Lung (tissue), 12 donors: ENCODE data around the gene ZNF436. TPM values are rescaled to one million over a fixed set of nuclear protein-coding genes. Genes with fewer than 3 reads are reported as not detected.
"Not testable (repeated sequence)": the region's sequence is repeated elsewhere in the genome, so short reads cannot be mapped to it uniquely, and the experiment has no call there.

Experiments
- ATAC-seq: fragments of 200-7000 bp; cut with Tn5 transposase; one replicate; pipeline ENCODE4 v1.9.1; 2020; ENCODE audit warnings: moderate number of reproducible peaks; ENCODE audit not compliant: insufficient read depth, low FRiP score
- DNase-seq, 3 donors: peaks; one replicate each; pipeline ENCODE4 v3.0.0-alpha.2; 2013 to 2017
- H3K27ac ChIP-seq, 2 donors: one replicate each; pipeline ENCODE4 v1.5.1; 2013; ENCODE audit warnings: mild to moderate bottlenecking in 2 of 2, moderate library complexity in 2 of 2, control low read depth in 1 of 2, inconsistent platforms in 1 of 2, low read depth in 1 of 2, low read length in 1 of 2
- H3K27me3 ChIP-seq, 3 donors: one replicate each; pipeline ENCODE4 v1.5.1; 2013; ENCODE audit warnings: low read length in 2 of 3; ENCODE audit not compliant: control insufficient read depth in 3 of 3, insufficient read depth in 3 of 3
- H3K36me3 ChIP-seq, 4 donors: one replicate each; pipeline ENCODE4 v1.5.1; 2013; ENCODE audit warnings: low read length in 4 of 4, mild to moderate bottlenecking in 1 of 4, moderate library complexity in 1 of 4; ENCODE audit not compliant: control insufficient read depth in 4 of 4, insufficient read depth in 4 of 4
- H3K4me1 ChIP-seq, 5 donors: one replicate each; pipeline ENCODE4 v1.5.1; 2013; ENCODE audit warnings: low read length in 5 of 5, mild to moderate bottlenecking in 2 of 5, moderate library complexity in 1 of 5; ENCODE audit not compliant: control insufficient read depth in 5 of 5, insufficient read depth in 5 of 5
- H3K4me3 ChIP-seq: one replicate; pipeline ENCODE4 v1.5.1; 2013; ENCODE audit warnings: mild to moderate bottlenecking, control low read depth, moderate library complexity
- H3K9ac ChIP-seq, 2 donors: one replicate each; pipeline ENCODE4 v1.5.1; 2013; ENCODE audit warnings: low read length in 2 of 2, control low read depth in 1 of 2; ENCODE audit not compliant: insufficient read depth in 1 of 2
- H3K9me3 ChIP-seq, 4 donors: one replicate each; pipeline ENCODE4 v1.5.1; 2013; ENCODE audit warnings: low read length in 3 of 4, mild to moderate bottlenecking in 1 of 4, moderate library complexity in 1 of 4; ENCODE audit not compliant: control insufficient read depth in 4 of 4, insufficient read depth in 3 of 4
- CTCF ChIP-seq: IDR thresholded peaks from 2 replicates; pipeline ENCODE4 v1.5.1; 2012; ENCODE audit warnings: mild to moderate bottlenecking; ENCODE audit errors: control extremely low read depth, extremely low read depth
- WGBS, 2 donors: extraction: QIAGEN DNeasy Blood & Tissue Kit; methylation state at CpG; one replicate each; pipeline ENCODE4 v1.1.7; 2013; 5-methylcytosine and 5-hydroxymethylcytosine counted together
- polyA plus RNA-seq, 2 donors: library from polyadenylated mRNA; stranded (reverse); fragments of 200-250 nt; gene quantifications; one replicate each; pipeline ENCODE4 v1.2.1, GENCODE V29; 2013
- total RNA-seq, 2 donors: library from RNA; depleted of rRNA in 1 of 2; stranded (reverse); fragments of >200 nt in 1 of 2; gene quantifications; one replicate each; pipeline ENCODE4 v1.2.1, GENCODE V29; 2014 to 2021
- donor health status: control.
- donor health status: control.
- donor health status: Bipolar disorder and iron deficiency.
- donor health status: healthy.
- donor health status: DM: yes; HTN: yes; CAD: no.

Gene ZNF436
- total and polyA plus RNA-seq, 4 donors: 2.1 to 30.9 (median 6.6) TPM

- Histone ChIP-seq H3K9me3 (no peaks in the 10 kb centered on the region), H3K4me1 (peaks cover 0 to 3% (median 0%) of the 10 kb centered on the region in 5 donors), H3K27ac (no peak overlapping the region), H3K4me3 (no peak overlapping the region), H3K36me3 (peaks cover 19 to 46% (median 30%) of the 10 kb centered on the region in 4 donors), H3K27me3 (no peaks in the 10 kb centered on the region), H3K9ac (no peak overlapping the region)
- 81 to 88% methylated on average over 2 of the region's 2 CpGs for WGBS, 2 donors
- DNase-seq (no peak), ATAC-seq (no peak)
- no peak for TF ChIP-seq CTCF
Observed at GRCh38 chr1:23325393-23325792, 44.2 kb downstream of the ZNF436 start.

- Histone ChIP-seq H3K4me3 (no peak overlapping the region), H3K27ac (no peak overlapping the region), H3K4me1 (peaks cover 0 to 3% (median 0%) of the 10 kb centered on the region in 5 donors), H3K9me3 (no peaks in the 10 kb centered on the region), H3K27me3 (no peaks in the 10 kb centered on the region), H3K36me3 (peaks cover 15 to 46% (median 33%) of the 10 kb centered on the region in 4 donors), H3K9ac (no peak overlapping the region)
- DNase-seq (no peak), ATAC-seq (no peak)
- WGBS, 2 donors: 39 to 49% methylated on average over 1 of the region's 1 CpG
- no peak for TF ChIP-seq CTCF
Observed at GRCh38 chr1:23322770-23323169, 46.9 kb downstream of the ZNF436 start.

GRCh38 chr1:23310280-23310679 lies 59.4 kb downstream of the ZNF436 start:
- not testable (repeated sequence) for H3K4me1 ChIP-seq, H3K9me3 ChIP-seq, H3K27ac ChIP-seq, H3K4me3 ChIP-seq, ATAC-seq, H3K9ac ChIP-seq, H3K27me3 ChIP-seq, DNase-seq
- WGBS, 2 donors: 95 to 97% methylated on average over 7 of the region's 7 CpGs
- peaks cover 6 to 41% (median 20%) of the 10 kb centered on the region in 4 donors for H3K36me3 ChIP-seq

Other genes starting within 250 kb of the ZNF436 start
- gene LUZP1, start 201.0 kb downstream of the ZNF436 start, total RNA-seq: 10 to 100 TPM; 26.3 to 27.5 TPM
- gene LUZP1, start 201.0 kb downstream of the ZNF436 start, polyA plus RNA-seq: 1 to 10 TPM; 4.0 to 9.1 TPM
- gene HTR1D, start 152.3 kb downstream of the ZNF436 start, total RNA-seq: under 1 TPM in 1 of 2 donors, not detected in 1; 0.18 TPM
- under 1 TPM; 0.25 to 0.30 TPM for gene HTR1D, start 152.3 kb downstream of the ZNF436 start, polyA plus RNA-seq
- 100 to 1,000 TPM; 112 to 147 TPM for gene HNRNPR, start 25.6 kb downstream of the ZNF436 start, total RNA-seq
- gene HNRNPR, start 25.6 kb downstream of the ZNF436 start, polyA plus RNA-seq: 10 to 100 TPM; 54.2 to 77.8 TPM
- 10 to 100 TPM; 26.5 to 33.3 TPM for gene TCEA3, start 54.9 kb upstream of the ZNF436 start, total RNA-seq
- 10 to 100 TPM; 10.3 to 37.5 TPM for gene TCEA3, start 54.9 kb upstream of the ZNF436 start, polyA plus RNA-seq
- 10 to 100 TPM; 34.7 to 38.1 TPM for gene ASAP3, start 114.3 kb upstream of the ZNF436 start, total RNA-seq
- gene ASAP3, start 114.3 kb upstream of the ZNF436 start, polyA plus RNA-seq: 10 to 100 TPM; 16.9 to 25.3 TPM
- gene E2F2, start 161.4 kb upstream of the ZNF436 start, total RNA-seq: 1 to 10 TPM; 1.7 to 4.9 TPM
- 1 to 10 TPM in 1 of 2 donors, under 1 TPM in 1; 0.83 to 1.2 TPM for gene E2F2, start 161.4 kb upstream of the ZNF436 start, polyA plus RNA-seq
- 100 to 1,000 TPM; 119 to 192 TPM for gene ID3, start 189.7 kb upstream of the ZNF436 start, total RNA-seq
- gene ID3, start 189.7 kb upstream of the ZNF436 start, polyA plus RNA-seq: 100 to 1,000 TPM; 134 to 275 TPM